ENCODE measurements around the gene CBFB. TPM values are rescaled to one million over a fixed set of nuclear protein-coding genes. Genes with fewer than 3 reads are reported as not detected.

CBFB gene
- total RNA-seq, 4 donors from 2014 or later = 42.4 to 76.3 (median 48.2) TPM

GRCh38 chr16:67017810-67018488 lies 11.0 kb upstream of the CBFB start:
- 41 to 59% methylated on average over 5 to 6 of the region's 6 CpGs for WGBS, 2 donors
- no peak for TF ChIP-seq POLR2A (IDR thresholded peaks at IDR 0.05)
- TF ChIP-seq CTCF (IDR thresholded peaks at IDR 0.05) = peak in 1 of 3 donors; percentile 69
- DNase-seq (ENCODE audit: low spot score in 2 of 2) = peak; percentile 68 to 89
- no peak overlapping the region for H3K4me3 ChIP-seq (ENCODE audit: low read depth, poor library complexity, severe bottlenecking)
- intact Hi-C loops (cut with DNase I; ENCODE audit: low total_unique reads) = no loop called here

GRCh38 chr16:67019171-67019570 lies 9.8 kb upstream of the CBFB start:
- WGBS, 2 donors = 81 to 85% methylated on average over 8 of the region's 8 CpGs

GRCh38 chr16:67021321-67021720 lies 7.6 kb upstream of the CBFB start:
- intact Hi-C loops (cut with DNase I; ENCODE audit: low total_unique reads) = no loop called here
- DNase-seq (ENCODE audit: low spot score in 2 of 2) = peak in 1 of 2 donors; percentile 57
- 85% methylated on average over 3 of the region's 3 CpGs for WGBS, 2 donors
- TF ChIP-seq POLR2A (IDR thresholded peaks at IDR 0.05) = no peak
- no peak for TF ChIP-seq CTCF (IDR thresholded peaks at IDR 0.05)
- no peak overlapping the region for H3K4me3 ChIP-seq (ENCODE audit: low read depth, poor library complexity, severe bottlenecking)

More at GRCh38 chr16:67019171-67019570, 9.8 kb upstream of the CBFB start:
- no peak overlapping the region for H3K4me3 ChIP-seq (ENCODE audit: low read depth, poor library complexity, severe bottlenecking)
- intact Hi-C loops (cut with DNase I; ENCODE audit: low total_unique reads) = no loop called here
- peak in 1 of 2 donors; percentile 9 for DNase-seq (ENCODE audit: low spot score in 2 of 2)
- no peak for TF ChIP-seq CTCF (IDR thresholded peaks at IDR 0.05)
- TF ChIP-seq POLR2A (IDR thresholded peaks at IDR 0.05) = no peak

- intact Hi-C loops (cut with DNase I; ENCODE audit: low total_unique reads) = no loop called here
- WGBS, 2 donors = 58 to 68% methylated on average over 4 of the region's 4 CpGs
- no peak overlapping the region for H3K4me3 ChIP-seq (ENCODE audit: low read depth, poor library complexity, severe bottlenecking)
- DNase-seq (ENCODE audit: low spot score in 2 of 2) = no peak
- TF ChIP-seq POLR2A (IDR thresholded peaks at IDR 0.05) (no peak), CTCF (IDR thresholded peaks at IDR 0.05) (no peak)
Observed at GRCh38 chr16:67022531-67023214, 6.3 kb upstream of the CBFB start.

GRCh38 chr16:67023689-67024088 lies 5.3 kb upstream of the CBFB start:
- no peak overlapping the region for H3K4me3 ChIP-seq (ENCODE audit: low read depth, poor library complexity, severe bottlenecking)
- no peak for TF ChIP-seq CTCF (IDR thresholded peaks at IDR 0.05)
- TF ChIP-seq POLR2A (IDR thresholded peaks at IDR 0.05) = no peak
- WGBS, 2 donors = 91 to 100% methylated on average over 1 of the region's 1 CpG
- no peak for DNase-seq (ENCODE audit: low spot score in 2 of 2)
- intact Hi-C loops (cut with DNase I; ENCODE audit: low total_unique reads) = no loop called here

Measured in lower leg skin (tissue), 4 donors.